ENCODE results near the gene SLC25A13.

SLC25A13 gene

GRCh38 chr7:96237040-96237439 lies 84.9 kb downstream of the SLC25A13 start:
- Mint-ChIP-seq H3K36me3 (ENCODE audit: low read depth) (peaks cover 29% of the 10 kb centered on the region), H3K9me3 (peaks cover 4% of the 10 kb centered on the region), H3K4me1 (peaks cover 43% of the 10 kb centered on the region), H3K27me3 (ENCODE audit: low read depth, poor library complexity) (no peaks in the 10 kb centered on the region), H3K27ac (peak overlapping the region; percentile 50), H3K4me3 (no peak overlapping the region)
- no peak for DNase-seq
- TF ChIP-seq CTCF (IDR thresholded peaks at IDR 0.05) = no peak

GRCh38 chr7:96236198-96237039 lies 85.5 kb downstream of the SLC25A13 start:
- Mint-ChIP-seq H3K4me1 (peaks cover 39% of the 10 kb centered on the region), H3K4me3 (peak overlapping the region; percentile 11), H3K27me3 (ENCODE audit: low read depth, poor library complexity) (no peaks in the 10 kb centered on the region), H3K36me3 (ENCODE audit: low read depth) (peaks cover 35% of the 10 kb centered on the region), H3K9me3 (peaks cover 4% of the 10 kb centered on the region), H3K27ac (peak overlapping the region; percentile 95)
- DNase-seq = no peak
- TF ChIP-seq CTCF (IDR thresholded peaks at IDR 0.05) = no peak

- no peak overlapping the region for H3K4me3 Mint-ChIP-seq
- DNase-seq = no peak
- no peak for TF ChIP-seq CTCF (IDR thresholded peaks at IDR 0.05)
- peaks cover 37% of the 10 kb centered on the region for H3K4me1 Mint-ChIP-seq
- H3K36me3 Mint-ChIP-seq (ENCODE audit: low read depth) = peaks cover 47% of the 10 kb centered on the region
- no peaks in the 10 kb centered on the region for H3K27me3 Mint-ChIP-seq (ENCODE audit: low read depth, poor library complexity)
- H3K27ac Mint-ChIP-seq = no peak overlapping the region
- H3K9me3 Mint-ChIP-seq = peaks cover 11% of the 10 kb centered on the region
These were observed 86.6 kb downstream of the SLC25A13 start for GRCh38 chr7:96235281-96235680.

GRCh38 chr7:96233528-96234154 lies 88.3 kb downstream of the SLC25A13 start:
- Mint-ChIP-seq H3K4me3 (no peak overlapping the region), H3K4me1 (peaks cover 31% of the 10 kb centered on the region), H3K9me3 (peaks cover 23% of the 10 kb centered on the region), H3K27ac (no peak overlapping the region), H3K36me3 (ENCODE audit: low read depth) (peaks cover 61% of the 10 kb centered on the region), H3K27me3 (ENCODE audit: low read depth, poor library complexity) (no peaks in the 10 kb centered on the region)
- TF ChIP-seq CTCF (IDR thresholded peaks at IDR 0.05) = no peak
- no peak for DNase-seq

GRCh38 chr7:96233084-96233483 lies 88.8 kb downstream of the SLC25A13 start:
- Mint-ChIP-seq H3K27ac (no peak overlapping the region), H3K4me3 (no peak overlapping the region), H3K9me3 (peaks cover 25% of the 10 kb centered on the region), H3K27me3 (ENCODE audit: low read depth, poor library complexity) (no peaks in the 10 kb centered on the region), H3K36me3 (ENCODE audit: low read depth) (peaks cover 66% of the 10 kb centered on the region), H3K4me1 (peaks cover 26% of the 10 kb centered on the region)
- TF ChIP-seq CTCF (IDR thresholded peaks at IDR 0.05) = no peak
- DNase-seq = no peak

Measured in nephron progenitor cell (in vitro differentiated cells).